NCI-H226 (cell line): ENCODE measurements around the gene EVA1A.
A peak's percentile ranks its signal among the peaks of the same experiment; 100 is the strongest.

Experiments used
- DNase-seq: peaks from one replicate; pipeline ENCODE4 v3.0.0-alpha.2; 2015

The EVA1A gene, protein sequence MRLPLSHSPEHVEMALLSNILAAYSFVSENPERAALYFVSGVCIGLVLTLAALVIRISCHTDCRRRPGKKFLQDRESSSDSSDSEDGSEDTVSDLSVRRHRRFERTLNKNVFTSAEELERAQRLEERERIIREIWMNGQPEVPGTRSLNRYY

GRCh38 chr2:75560768-75561565 lies at the start of gene EVA1A:
EVA1A (minus strand) TSS chr2:75560939; CDS start chr2:75518140, 42,799 bp downstream.
- DNase-seq = peak; percentile 79

DNA sequence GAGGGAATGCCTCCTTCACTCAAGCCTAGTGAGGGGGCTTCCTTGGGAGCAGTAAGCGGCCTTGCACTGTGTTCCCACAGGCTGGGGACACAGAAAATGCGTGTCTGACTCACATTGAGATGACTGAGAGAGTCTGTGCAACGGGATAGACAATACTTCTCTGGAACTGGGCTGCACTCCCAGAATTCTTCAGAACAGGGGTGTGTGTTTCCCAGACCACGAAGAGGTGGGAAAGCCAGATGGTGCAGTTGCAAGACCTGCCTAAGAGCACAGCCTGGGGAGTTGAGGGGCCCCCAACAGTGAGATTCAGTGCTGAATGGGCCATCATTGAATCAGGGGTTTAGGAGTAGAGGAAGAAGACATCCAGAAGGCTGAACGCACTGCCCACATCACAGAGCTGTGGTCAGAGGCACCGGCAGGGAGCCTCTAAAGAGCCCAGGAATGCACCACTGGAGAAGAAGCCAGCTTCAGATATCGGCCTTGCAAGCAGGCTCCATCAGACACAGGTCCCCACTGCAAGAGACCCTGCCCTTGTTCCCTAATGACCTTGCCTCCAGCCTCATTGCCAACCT lies 49.3 kb upstream of the EVA1A start:
- no peak for DNase-seq

GRCh38 chr2:75609334-75609689 lies 48.6 kb upstream of the EVA1A start:
- no peak for DNase-seq

DNA sequence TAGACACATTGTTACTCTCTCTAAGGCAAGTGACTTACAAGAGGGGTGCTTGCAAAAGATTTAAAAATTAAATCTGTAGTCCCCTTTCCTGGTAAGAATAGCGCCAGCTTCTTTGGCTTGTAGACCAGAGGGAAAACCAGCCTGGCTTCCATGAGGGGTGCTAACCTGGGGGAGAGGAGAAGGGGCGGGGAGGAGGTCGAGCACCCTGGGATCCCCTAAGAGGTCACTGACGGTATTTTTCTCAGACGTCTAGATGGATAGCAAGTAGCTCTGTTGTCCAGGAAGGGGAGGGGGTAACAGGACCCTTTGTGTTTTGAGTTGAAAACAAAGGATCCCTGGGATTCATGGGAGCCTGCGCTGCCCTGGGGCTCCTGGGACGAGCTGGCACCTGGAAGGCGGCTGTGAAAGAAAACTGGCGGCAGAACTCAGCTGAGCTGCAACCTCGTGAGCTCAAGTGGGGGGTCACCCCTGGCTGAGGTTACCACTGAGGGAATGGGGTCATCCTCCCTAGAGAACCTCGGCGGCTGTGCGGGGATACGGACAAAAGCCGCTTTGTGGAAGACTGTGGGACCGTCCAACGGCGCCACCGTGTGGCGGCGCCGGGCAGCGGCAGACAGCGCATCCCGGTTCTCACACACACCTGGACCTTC lies 48.1 kb upstream of the EVA1A start:
- DNase-seq = peak; percentile 38

DNA sequence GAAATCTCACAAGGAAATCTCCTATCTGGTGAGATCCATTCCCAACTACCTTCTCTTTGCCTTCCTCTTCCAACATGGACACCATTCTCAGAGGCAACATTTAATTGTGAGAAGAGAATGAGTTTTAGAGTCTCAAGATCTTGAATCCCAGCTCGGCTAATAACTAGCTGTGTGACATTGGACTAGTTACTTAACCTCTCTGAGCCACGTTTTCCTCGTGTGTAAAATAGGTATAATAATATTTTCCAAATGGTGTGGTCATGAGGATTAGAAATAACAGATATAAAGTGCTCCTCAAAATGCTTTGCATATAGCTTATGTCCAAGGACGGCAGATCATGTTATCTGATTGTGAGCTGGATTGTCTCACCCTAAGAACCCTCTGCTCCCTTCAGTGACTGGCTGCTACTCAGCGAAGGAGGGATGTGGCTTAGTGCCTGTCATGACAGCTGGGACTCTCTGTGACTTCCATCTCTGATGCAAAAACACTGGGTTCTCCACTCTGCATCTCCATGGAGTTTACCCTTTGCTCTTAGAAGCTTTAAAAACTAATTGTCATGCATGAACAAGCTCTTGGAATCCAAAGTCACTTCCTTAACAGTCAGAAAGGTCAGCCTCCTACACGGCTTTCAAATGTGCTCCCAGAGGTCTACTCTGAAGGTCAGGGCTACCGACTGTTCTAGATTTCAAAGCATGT lies 47.4 kb upstream of the EVA1A start:
- no peak for DNase-seq

DNA sequence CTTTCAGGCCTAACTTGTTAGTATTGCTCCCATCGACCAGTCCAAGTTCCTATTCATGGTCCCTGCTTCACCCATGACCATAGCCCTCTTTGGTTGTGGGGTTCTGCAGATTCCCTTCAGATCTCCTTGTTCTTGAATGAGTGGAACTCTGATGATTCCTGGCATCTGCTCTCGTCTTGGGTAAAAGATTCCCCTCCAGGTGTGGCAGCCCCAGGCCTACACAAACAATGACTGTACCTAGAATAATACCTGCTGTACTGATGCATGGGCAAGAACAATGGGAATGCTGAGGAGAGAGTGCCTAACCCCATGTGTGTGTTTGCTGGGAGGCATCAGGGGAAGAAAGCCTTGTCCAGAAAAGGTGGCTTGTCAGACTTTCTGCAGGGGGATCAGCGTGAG lies 46.7 kb upstream of the EVA1A start:
- DNase-seq = no peak

GRCh38 chr2:75606761-75607399 lies 46.1 kb upstream of the EVA1A start:
- peak; percentile 28 for DNase-seq

DNA sequence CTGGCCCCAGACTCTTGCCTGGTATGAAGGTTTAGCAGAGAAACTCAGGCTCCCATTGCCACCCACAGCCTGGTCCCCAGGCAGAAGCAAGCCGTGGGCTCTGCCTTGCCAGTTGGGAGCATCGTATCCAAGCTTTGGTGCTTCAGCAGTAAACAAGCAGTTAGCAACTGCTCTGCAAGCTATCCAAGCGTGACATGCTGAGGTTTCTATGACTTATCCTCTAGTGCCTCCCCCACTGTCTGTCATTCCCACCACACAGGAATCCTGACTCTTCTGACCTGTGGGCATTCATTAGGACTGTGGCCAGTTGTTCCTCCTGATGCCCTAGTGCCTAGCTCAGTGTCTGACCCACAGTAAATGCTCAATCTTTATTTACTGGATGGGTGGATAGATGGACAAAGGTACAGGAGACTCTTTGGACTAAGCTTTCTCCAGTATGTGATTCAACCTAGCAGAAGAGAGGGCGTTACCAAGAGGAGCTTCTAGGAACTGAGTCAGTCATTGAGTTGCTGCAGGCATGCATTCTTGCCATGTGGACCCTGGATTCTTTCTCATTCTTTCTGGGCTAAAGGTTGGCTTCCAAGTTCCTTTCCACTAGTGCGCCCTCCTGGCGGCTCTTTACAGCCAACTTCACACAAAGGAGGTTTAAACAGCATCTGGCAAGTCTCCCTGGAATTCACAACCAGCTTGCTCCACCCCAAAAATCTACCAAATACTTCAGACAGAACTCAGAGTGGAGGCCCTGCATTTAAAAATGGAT lies 45.2 kb upstream of the EVA1A start:
- DNase-seq = peak; percentile 95

DNA sequence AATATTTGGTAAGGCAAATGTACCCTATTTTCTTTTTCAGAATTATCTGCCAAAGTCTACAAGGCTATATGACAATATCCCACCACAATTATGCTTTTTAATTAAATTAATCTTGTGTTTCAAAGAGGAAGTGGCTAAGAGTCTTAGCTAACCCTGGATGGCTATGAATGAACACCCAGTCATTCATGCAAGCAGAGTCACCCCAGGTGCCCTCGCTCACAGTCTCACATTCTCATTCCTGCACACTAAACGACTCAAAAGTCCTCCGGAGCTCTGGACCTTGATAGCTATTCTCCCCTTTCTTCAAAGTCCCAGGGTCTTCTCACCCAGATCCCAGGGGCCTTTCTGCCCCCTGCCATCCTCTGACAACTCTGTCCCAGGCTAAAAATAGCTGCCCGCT lies 43.7 kb upstream of the EVA1A start:
- no peak for DNase-seq

- no peak for DNase-seq
Measured at GRCh38 chr2:75603477-75603876, 42.7 kb upstream of the EVA1A start.

- peak; percentile 63 for DNase-seq
Measured at GRCh38 chr2:75602724-75603342, 42.1 kb upstream of the EVA1A start.

DNA sequence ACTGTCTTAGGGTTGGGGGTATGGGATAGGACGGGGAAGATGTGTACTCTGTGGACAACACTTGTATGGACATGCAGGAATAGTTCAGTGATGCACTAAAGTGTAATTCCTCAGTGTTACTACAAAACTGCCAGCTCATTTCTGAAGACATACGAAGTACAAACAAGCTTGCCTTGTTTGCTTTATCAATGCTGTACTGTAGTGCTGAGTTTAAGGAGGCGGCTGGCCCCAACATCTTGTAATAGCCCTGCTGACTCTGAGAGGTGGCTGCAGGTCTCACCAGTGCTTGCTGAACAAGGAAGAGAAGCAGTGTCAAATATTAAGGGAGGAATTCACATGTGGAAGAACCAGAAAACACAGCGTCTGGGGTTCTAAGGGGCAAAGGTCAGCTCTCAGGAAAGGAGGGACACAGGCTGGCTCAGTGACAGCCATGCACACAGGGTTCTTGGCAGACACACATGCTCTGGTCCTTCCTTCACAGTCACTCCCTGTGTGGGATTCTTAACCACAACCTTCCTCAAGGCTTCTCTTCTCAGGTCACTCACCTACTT lies 39.8 kb upstream of the EVA1A start:
- no peak for DNase-seq

- no peak for DNase-seq
Measured at GRCh38 chr2:75598589-75599155, 37.9 kb upstream of the EVA1A start.

GRCh38 chr2:75597949-75598348 lies 37.2 kb upstream of the EVA1A start:
- no peak for DNase-seq

- DNase-seq = no peak
Measured at GRCh38 chr2:75596784-75597183, 36.0 kb upstream of the EVA1A start.

- peak; percentile 76 for DNase-seq
Measured at GRCh38 chr2:75595541-75596395, 35.0 kb upstream of the EVA1A start.

DNA sequence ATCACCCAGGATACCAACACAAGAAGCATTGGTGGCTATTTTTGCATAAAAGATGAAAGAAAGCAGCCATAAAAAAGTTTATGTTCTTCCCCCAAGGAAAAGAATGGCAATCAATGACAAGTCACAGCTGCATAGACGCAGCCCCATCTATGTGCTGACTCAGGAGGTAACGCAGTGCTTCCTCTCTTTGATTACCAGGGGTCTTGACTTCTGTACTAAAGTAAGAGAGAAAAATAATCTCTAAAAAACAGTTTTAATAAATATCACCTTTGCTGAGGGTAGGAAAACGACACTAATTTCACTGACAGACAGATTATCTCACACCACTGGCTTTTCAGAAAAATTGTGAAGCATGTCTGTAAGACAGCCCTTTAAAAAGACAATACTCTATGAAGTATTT lies 33.9 kb upstream of the EVA1A start:
- DNase-seq = no peak

GRCh38 chr2:75592888-75593287 lies 32.1 kb upstream of the EVA1A start:
- no peak for DNase-seq

DNA sequence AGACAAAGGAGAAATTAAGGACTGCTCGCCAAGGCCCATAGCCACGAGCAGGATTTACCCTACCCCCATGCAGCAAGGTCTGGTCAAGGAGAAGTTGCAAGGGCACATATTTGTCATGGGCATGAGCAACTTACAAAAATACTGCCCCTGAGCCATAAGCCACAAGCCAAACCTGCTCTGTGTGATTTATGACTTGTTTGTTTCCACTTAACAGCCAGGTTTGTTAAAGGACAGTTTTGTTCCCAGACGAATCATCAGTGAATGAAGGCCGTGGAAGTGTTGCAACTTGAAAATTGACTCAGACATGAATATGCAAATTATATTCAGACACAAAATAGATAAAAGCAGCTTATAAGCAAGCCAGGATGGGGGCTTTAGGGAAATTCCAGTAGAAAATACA lies 31.3 kb upstream of the EVA1A start:
- peak; percentile 38 for DNase-seq
